Measurements from ENCODE around the gene GPSM1. TPM values are rescaled to one million over a fixed set of nuclear protein-coding genes. Genes with fewer than 3 reads are reported as not detected.

The GPSM1 gene
- total and polyA plus RNA-seq, 11 donors = 24.1 to 80.2 (median 31.7) TPM

GRCh38 chr9:136284951-136285350 is 42.4 kb upstream of the GPSM1 start:
- WGBS, 4 donors = 81 to 88% (median 84%) methylated on average over 10 to 19 of the region's 19 CpGs
- intact Hi-C loops (cut with DNase I) = loop anchor here in 8 of 10 donors (2.0 to 10.0 kb wide), 7 partner anchors 113 to 683 kb away; partner anchors contain the start of gene UBAC1 (in 1 of the 8)
- ATAC-seq = no peak
- Histone ChIP-seq H3K27ac (no peak overlapping the region), H3K4me3 (no peak overlapping the region), H3K4me1 (peaks cover 0 to 10% (median 5%) of the 10 kb centered on the region in 12 donors), H3K9me3 (no peaks in the 10 kb centered on the region), H3K36me3 (no peaks in the 10 kb centered on the region), H3K27me3 (peaks cover 0 to 35% (median 14%) of the 10 kb centered on the region in 9 donors)
- TF ChIP-seq CTCF (IDR thresholded peaks at IDR 0.05) (no peak), POLR2A (IDR thresholded peaks at IDR 0.05) (no peak)
- peak in 1 of 5 donors; percentile 21 for DNase-seq

- DNase-seq = peak in 2 of 5 donors; percentile 22 to 51
- no peak overlapping the region for H3K4me3 ChIP-seq
- no peaks in the 10 kb centered on the region for H3K36me3 ChIP-seq
- H3K27me3 ChIP-seq = peaks cover 0 to 41% (median 14%) of the 10 kb centered on the region in 9 donors
- WGBS, 4 donors = 77 to 85% (median 79%) methylated on average over 21 to 28 of the region's 28 CpGs
- H3K27ac ChIP-seq = no peak overlapping the region
- H3K9me3 ChIP-seq = no peaks in the 10 kb centered on the region
- TF ChIP-seq CTCF (IDR thresholded peaks at IDR 0.05) (no peak), POLR2A (IDR thresholded peaks at IDR 0.05) (no peak)
- ATAC-seq = no peak
- H3K4me1 ChIP-seq = peaks cover 0 to 10% (median 5%) of the 10 kb centered on the region in 12 donors
- intact Hi-C loops (cut with DNase I) = loop anchor here in 5 of 10 donors (2.0 to 10.0 kb wide), 4 partner anchors 113 to 321 kb away; partner anchors contain the start of gene UBAC1 (in 1 of the 5)
These were observed 41.6 kb upstream of the GPSM1 start for GRCh38 chr9:136285501-136286358.

GRCh38 chr9:136286359-136286986 is 40.9 kb upstream of the GPSM1 start:
- Histone ChIP-seq H3K36me3 (no peaks in the 10 kb centered on the region), H3K9me3 (no peaks in the 10 kb centered on the region), H3K27me3 (peaks cover 0 to 41% (median 14%) of the 10 kb centered on the region in 9 donors), H3K27ac (no peak overlapping the region), H3K4me3 (no peak overlapping the region), H3K4me1 (peaks cover 0 to 10% (median 5%) of the 10 kb centered on the region in 12 donors)
- peak in 2 of 5 donors; percentile 10 to 56 for DNase-seq
- WGBS, 4 donors = 81 to 85% (median 84%) methylated on average over 29 to 30 of the region's 30 CpGs
- no peak for TF ChIP-seq POLR2A (IDR thresholded peaks at IDR 0.05)
- no peak for TF ChIP-seq CTCF (IDR thresholded peaks at IDR 0.05)
- no peak for ATAC-seq
- intact Hi-C loops (cut with DNase I) = loop anchor here in 5 of 10 donors (5.0 to 10.0 kb wide), 3 partner anchors 114 to 322 kb away; partner anchors contain the start of gene UBAC1 (in 1 of the 5)

GRCh38 chr9:136286987-136287379 is 40.4 kb upstream of the GPSM1 start:
- ATAC-seq = no peak
- intact Hi-C loops (cut with DNase I) = loop anchor here in 5 of 10 donors (5.0 to 10.0 kb wide), 3 partner anchors 115 to 322 kb away; partner anchors contain the start of gene UBAC1 (in 1 of the 5)
- no peaks in the 10 kb centered on the region for H3K36me3 ChIP-seq
- peaks cover 0 to 41% (median 14%) of the 10 kb centered on the region in 9 donors for H3K27me3 ChIP-seq
- peaks cover 0 to 10% (median 5%) of the 10 kb centered on the region in 12 donors for H3K4me1 ChIP-seq
- no peaks in the 10 kb centered on the region for H3K9me3 ChIP-seq
- 82 to 91% (median 89%) methylated on average over 13 of the region's 13 CpGs for WGBS, 4 donors
- no peak for TF ChIP-seq CTCF (IDR thresholded peaks at IDR 0.05)
- TF ChIP-seq POLR2A (IDR thresholded peaks at IDR 0.05) = no peak
- H3K4me3 ChIP-seq = no peak overlapping the region
- no peak for DNase-seq
- no peak overlapping the region for H3K27ac ChIP-seq
